HPDE6-E6E7 (cell line): ENCODE results near the gene IL10RB.

Experiments used
- DNase-seq: peaks from one replicate; pipeline ENCODE4 v3.0.0; 2011; ENCODE audit warnings: missing footprints; ENCODE audit errors: extremely low spot score

Gene IL10RB

DNA sequence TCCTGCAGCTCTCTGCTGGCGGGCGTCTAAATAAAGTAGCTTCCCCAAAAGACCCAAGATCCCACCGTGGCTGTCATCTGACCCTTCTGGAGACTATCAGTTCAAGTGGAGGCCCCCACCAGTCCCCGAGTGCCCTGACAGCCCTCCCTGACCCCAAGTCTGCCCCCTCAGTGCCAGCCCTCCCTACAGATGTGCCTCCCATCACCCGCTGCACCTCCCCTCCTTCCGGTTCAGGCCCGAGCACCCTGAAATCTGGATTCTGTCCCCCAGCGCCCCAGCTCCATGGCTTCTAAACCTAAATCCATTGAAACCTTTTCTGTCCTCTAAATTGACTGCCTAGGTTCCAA lies 595 bp downstream of the IL10RB start:
- DNase-seq, result no peak

DNA sequence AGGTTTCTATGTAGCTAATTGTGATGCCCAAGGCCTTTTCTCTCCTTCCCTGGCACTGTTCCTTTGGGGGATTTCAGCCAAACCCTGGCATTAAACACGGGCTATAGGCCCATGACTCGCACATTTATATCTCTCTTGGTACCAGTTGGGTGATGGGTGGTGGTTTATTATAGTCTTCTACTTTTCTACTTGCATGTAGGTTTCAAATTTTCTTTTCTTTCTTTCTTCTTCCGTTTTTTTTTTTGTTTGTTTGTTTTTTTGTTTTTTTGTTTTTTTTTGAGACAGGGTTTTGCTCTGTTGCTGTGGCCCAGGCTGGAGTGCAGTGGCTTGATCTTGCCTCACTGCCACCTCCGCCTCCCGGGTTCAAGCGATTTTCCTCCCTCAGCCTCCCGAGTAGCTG lies 1.1 kb downstream of the IL10RB start:
- DNase-seq, result no peak

DNA sequence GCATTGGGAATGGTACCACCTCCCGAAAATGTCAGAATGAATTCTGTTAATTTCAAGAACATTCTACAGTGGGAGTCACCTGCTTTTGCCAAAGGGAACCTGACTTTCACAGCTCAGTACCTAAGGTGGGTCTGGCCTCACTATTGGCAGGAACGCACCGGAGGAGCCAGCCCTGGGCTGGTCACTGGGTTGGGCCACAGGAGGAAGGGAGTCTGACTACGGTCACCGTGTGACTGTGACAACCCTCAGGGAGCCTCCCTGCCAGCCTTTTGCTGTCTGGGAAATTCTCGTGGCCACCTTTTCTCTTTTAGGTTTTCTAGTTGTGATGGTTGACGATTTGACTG lies 2.2 kb downstream of the IL10RB start:
- DNase-seq, result no peak

DNA sequence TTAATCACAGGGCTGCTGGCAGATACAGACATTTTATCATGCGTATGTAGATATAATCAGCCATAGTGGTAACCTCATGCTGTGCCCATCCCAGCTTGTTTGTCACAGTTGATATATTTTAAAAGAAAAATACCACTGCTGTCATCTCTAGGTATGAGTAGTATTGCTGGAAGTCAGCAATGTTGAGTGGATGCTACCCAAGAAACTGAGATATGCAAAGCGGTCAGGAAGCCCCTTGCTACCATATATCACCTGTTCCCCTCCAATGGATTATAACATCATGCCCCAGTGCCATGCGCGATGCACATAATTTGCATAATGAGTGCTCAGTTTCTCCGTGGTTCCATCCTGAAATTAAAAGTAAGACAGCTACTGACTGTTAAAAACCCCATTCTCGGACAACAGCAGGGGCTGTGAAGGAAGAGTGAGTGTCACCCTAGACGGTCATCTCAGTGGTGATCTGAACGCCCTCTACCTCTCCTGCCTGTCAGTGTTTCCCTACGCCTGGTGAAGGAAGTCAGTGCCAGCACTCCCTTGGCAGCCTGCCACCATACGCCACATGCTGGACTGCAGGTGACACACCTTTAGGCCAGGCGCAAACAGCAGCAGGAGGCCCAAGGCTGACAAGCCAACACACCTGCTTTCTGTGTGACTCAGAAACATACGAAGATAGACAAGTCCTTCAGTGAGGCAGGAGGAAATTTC lies 2.7 kb downstream of the IL10RB start:
- DNase-seq, result peak; percentile 77

DNA sequence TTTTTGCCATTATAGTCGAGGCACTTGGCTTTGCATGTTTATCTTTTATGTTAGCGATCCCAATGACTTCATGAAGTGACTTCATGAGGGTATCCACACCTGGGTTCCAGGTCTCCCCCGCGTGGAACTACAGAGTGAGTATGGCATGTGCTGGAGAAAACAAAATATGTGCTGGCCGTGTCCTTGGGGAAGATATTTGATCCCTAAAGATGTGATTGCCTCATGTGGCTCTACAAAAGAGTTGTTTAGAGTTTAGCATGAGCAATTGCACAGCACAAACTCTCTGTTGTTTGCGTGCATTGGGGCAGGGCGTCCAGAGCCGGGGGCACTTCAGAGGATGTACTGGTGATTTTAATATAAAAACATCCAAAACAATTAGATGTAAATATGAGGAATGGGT lies 4.8 kb downstream of the IL10RB start:
- DNase-seq, result no peak

DNA sequence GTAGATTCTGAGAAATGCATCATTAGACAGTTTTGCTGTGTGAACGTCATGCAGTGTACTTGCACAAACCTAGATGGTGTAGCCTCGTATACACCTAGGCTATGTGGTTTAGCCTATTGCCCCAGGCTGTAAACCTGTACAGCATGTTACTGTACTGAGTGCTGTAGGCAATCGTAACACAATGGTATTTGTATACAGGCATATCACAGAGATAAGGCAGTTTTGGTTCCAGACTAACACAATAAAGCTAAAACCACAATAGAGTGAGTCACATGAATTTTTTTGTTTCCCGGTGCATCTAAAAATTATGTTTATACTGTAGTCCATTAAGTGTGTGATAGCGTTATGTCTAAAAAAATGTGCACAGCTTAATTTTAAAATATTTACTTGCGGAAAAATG lies 6.9 kb downstream of the IL10RB start:
- DNase-seq, result no peak

DNA sequence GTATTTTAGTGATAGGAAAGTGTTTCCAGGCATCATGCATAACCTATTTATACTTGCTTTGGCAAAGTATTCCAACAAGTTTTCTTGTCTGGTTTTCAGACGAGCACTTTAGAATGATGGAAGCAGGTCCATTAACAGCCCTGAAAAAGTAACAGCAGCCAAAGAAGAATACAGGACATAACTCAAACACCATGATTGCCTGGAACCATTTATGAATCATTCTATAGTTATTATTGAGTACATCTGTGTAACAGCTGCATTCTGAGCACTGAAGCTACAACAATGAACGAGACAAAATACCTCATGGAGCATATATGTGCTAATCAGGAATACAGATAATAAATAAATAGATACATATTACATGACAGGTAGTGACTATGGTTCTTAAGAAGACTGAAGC lies 12.6 kb downstream of the IL10RB start:
- no peak for DNase-seq

DNA sequence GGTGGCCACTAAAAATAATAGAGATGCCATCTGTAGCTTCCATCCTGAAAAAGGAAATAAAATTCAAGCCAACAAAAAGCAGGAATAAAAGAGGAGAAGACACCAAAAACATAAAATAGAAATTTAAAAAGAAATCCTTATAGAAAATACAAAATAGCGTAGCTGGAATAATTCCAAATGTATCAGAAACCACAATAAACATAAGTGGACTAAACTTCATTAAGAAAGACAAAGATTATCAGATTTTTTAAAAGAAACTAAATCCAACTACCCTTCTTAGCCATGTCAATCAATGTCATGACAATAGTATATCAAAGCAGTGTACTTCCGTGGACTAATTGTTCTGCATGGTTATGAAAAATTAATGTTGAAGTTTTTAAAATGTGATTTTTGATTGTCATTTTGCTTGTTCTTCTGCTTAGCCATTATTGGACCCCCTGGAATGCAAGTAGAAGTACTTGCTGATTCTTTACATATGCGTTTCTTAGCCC lies 13.2 kb downstream of the IL10RB start:
- no peak for DNase-seq

DNA sequence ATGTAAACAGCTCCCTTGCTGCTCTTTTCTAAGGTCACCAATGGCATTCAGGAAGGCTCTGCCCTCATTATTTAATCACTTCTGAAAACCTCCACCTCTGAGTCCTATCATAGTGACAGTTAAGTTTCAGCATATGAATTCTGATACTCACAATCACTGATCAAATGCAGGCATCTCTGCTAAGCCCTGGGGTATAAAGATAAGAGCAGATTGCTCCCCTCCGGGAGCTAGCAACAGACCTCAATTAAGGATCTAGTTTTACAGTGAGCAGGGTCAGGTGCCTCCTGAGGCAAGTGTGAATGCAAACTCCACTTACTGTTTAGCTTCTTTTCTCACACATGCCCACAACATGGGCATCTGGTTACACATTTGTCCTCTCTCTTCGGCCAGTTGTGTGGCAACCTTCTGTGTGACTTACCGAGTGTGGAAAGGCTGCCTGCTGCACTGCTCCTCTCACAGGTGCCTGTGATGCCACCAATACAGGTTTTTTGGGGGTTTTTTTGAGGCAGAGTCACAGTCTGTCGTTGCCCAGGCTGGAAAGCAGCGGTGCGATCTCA lies 15.0 kb downstream of the IL10RB start:
- DNase-seq, result no peak

DNA sequence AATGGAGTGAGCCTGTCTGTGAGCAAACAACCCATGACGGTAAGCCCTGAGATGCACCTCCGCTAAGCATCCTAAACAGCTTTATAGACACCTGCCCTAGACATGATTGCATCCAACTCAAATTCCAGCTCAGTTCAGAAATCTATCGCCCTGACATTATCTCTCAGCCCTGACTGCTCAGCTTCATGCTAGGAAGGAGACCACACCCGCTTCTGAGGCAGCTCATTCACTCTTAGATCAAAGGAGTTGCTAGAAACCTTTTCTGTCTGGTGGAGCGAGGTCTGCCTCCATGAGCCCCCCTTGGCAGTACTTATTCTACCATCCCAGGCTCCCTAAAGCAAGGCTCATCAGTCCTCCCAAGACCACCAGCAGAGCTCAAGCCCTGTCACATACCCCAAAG lies 17.0 kb downstream of the IL10RB start:
- no peak for DNase-seq

DNA sequence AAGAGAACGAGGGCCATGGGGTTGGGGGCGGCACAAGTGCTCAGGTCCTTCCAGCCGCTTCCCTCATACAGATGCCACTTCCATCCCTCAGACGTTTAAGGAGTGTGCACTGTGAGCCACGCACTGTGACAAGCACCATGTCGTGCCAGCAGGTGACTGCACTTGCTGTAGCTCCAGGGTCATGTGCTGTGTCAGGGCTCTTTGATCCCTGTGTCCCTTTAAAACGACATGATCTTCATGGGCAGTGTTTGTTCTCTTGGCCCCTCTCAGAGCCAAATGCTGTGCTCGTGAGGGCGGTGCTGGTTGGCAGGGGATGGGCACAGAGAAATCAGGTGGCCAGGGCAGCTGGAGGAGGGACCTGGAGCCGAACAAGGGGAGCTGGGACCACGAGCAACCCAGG lies 19.9 kb downstream of the IL10RB start:
- DNase-seq, result no peak

DNA sequence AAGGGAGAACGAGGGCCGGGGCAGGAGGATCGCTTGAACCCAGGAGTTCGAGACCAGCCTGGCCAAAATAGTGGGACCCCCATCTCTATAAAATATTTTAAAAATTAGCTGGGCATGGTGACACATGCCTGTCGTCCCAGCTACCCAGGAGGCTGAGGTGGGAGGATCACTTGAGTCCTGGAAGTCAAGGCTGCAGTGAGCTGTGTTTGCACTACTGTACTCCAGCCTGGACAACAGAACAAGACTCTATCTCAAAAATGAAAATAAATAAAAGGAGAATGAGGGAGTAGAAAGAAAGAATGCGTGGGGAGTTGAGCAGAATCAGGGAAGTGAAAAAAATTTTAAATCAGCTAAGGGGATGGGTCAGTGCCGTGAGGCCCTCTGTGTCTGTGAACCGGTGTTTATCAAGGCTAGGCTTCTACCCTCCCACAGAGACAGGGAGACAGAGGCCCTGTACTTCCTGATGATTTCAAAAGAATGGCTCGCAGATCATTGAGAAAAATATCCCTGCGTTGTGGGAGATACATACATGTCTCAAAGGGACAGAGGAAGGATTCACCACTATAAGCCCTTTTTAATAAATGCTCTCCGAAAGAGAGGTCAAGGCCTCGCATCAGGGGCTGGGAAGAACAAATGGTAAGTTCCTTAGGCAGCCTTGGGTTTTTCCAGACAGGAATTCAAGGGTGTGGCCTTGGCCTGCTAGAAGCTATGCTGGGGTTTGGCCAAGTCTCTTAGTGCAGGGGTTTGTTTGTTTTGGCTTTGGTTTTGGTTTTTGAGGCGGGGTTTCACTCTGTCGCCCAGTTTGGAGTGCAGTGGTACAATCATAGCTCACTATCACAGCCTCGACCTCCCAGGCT lies 20.7 kb downstream of the IL10RB start:
- no peak for DNase-seq

DNA sequence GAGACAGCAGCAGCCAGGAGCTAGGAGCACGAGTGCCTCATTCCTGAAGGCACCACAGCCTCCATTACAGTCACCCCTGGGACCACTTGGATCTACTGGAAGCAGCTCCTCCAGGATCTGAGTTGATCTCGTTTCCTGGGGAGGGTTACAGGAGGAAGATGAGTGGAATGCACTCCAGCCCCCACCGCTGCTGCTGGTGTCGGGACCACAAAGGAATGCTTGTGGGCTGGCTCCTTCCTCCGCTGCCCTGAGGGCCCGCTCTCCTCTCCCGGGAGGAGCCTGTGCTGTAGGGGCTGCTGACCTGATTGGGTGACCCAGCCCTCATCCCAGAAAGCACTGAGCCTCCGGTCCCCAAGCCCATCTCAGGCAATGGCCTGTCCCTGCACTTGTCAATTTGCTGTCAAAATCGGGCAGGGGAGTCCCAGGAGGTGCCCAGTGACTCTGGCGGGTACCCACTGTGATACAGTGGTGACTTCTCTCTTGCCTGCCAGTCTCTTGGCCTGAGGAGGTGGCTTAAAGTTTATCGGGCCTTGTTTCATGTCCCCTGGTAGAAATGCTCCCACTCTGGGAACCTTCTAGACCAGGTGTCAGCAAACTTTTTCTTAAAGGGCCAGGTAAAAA lies 23.1 kb downstream of the IL10RB start:
- no peak for DNase-seq

DNA sequence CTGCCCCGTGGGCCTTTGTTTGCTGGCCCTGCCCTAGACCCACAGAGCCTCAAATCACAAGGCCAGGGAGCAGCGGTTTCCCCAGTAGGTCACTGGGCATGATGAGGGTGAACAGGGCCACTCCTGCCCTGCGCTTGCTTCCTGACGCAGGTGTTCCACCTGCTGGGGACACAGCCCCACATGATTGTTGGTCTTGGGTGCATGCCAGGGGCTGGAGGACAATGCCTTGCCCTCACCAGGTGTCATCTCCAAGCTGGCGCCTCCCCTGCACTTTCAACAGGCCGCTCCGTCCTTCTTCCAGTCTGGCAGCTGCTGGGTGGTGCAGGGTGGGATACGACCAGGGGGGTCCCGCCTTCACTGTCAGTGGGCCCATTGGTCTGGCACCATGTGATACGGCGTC lies 24.3 kb downstream of the IL10RB start:
- no peak for DNase-seq

DNA sequence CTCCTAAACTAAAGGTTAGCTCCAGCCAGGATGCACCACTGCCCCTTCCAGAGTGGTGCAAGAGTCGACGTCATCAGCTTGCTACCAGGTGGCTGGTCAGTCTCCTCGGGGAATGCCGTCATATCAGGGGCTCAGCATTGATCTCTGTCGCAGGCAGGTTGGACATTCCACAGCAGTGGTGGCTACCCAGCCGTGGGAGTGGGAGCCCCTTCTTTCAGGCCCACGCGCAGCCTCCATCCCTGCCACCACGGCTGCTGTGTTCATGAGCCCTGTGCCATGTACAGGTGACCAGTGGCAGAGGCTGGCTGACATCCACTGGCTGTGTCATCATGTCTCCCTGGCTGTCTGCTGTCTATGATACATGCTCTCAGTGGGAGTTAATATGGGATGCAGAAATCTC lies 25.5 kb downstream of the IL10RB start:
- no peak for DNase-seq

DNA sequence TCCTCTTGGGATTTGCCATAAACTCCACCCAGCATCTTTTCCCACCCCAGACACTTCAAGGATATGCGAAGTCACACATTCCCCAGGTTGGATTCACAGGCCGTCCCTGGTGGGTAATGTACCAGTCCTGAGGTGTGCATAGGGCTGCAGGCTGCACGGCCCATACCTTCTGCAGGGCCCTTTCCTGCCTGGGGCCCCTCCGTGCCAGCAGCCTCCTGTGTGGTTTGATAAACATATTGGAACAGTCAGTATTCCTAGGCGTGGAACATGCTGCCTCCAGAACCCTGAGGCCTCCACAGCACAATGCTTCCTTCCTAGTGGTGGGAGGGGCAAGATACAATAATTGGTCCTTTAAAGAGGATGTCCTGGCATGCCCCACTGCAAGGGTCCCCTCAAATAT lies 26.6 kb downstream of the IL10RB start:
- no peak for DNase-seq

DNA sequence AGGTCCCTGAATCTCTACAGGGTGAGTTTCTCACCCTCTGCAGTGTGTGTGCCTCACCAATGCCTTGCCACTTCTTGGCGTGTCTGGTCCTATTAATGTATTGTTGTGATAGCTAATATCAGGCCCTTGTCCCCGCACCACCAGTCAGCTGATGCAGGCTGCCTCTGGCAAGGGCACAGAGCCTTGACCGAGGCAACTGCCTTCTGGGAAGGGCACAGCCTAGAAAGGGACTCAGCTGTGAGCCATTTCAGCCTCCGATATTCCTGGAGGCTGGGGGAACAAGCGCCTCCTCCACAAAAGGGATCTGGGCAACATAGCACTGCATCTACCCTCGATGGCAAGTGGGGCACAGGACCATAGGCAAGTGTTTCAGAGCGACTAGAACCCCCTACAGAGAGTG lies 27.0 kb downstream of the IL10RB start:
- DNase-seq, result no peak

DNA sequence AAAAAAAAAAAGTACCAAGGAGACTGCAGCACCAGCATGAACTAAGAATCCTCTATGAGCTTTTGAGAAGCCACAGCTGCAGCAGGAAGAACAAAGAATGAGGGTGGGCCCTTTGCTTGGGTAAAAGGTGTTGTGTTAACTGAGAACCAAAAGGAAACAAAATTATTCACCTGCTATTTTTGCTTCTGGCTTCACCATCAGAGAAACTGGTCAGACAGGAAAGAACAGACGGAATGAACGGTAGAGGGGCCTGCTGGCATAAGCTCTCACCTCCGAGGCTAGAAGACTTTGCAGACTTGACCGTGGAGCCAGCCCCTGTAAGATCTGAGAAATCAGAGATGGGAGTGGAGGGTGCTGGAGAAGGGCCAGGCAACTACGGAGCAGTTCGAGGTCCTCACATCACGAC lies 27.6 kb downstream of the IL10RB start:
- DNase-seq, result no peak

DNA sequence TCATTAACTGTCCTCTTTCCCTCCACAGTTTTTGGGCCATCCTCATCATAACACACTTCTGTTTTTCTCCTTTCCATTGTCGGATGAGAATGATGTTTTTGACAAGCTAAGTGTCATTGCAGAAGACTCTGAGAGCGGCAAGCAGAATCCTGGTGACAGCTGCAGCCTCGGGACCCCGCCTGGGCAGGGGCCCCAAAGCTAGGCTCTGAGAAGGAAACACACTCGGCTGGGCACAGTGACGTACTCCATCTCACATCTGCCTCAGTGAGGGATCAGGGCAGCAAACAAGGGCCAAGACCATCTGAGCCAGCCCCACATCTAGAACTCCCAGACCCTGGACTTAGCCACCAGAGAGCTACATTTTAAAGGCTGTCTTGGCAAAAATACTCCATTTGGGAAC lies 30.0 kb downstream of the IL10RB start:
- no peak for DNase-seq

DNA sequence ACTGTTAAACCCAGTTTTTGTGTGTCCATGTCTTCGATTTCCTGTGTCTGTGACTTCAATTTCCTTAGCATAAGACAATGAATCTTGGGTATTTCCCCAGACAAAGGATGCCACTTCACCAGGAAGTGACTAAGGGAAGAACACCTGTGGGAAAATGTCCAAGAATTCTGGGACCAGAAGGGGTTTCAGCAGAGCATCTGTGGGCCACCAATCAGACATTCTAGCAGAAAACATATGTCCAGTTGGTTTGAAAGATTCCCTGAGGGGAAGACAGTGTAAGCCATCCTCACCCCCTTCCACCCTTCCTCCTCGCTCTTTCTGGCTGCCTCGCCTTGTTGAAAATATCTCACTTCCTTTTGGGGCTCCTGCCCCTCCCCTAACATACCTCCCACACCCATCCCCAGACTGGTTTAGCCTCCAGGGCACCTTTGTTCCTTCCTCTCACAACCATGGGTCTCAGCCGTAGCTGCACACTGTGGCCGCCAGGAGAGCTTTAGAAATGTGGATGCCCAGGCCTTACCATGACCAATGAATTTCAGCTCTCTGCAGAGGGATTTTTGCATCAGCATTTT lies 33.1 kb downstream of the IL10RB start:
- peak; percentile 32 for DNase-seq

DNA sequence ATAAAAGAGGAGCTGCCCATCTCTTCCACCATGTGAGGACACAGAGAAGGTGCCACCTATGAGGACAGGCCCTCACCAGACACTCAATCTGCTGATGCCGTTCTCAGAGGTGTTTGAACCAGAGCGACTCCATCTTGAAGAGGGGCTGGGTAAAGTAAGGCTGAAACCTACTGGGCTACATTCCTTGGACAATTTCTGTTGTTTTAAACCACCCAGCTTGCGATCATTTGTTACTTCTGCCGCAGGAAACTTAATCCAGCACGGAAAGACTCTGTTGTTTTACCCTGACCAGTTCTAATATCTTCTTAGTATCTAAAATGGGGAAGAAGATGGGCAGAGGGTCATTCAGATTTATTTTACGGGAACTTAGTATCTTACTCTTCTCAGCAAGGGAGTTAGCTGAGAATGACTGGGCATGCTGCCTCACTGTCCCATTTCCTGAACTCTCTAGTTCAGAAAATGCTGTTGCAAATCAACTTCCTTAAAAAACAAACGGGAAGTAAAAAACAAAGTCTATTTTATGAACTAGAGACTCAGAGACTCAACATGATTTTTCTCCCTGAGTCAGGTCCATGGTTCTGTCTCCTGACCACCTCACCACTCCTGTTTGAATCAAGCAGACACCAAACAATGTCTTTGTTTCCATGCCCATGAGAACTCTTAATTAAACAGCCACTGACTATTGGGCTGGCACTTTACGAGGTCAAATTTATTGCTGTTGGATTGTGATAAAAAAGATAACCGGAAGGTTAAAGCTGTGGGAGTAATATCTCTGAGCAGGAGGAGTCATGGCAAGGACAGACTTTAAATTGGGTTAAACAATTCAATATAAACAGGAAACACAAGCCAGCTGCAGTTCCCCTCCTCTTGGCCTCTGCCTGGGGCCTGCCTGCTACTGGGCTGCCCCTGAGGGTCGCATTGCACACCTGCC lies 34.8 kb downstream of the IL10RB start:
- no peak for DNase-seq
